ENCODE results near the gene SLC17A7. TPM values are rescaled to one million over a fixed set of nuclear protein-coding genes. Genes with fewer than 3 reads are reported as not detected.

The SLC17A7 gene
- total and polyA plus RNA-seq, 2 of the 4 experiments (the other 2 are of a cell fraction), result 0.03 TPM; not detected in 1

- CTCF ChIA-PET, result no interaction called here
- Histone ChIP-seq H2AK9ac (replicated peaks; ENCODE audit: low read depth, low read length, poor library complexity) (no peak overlapping the region), H3K4me1 (ENCODE audit: control insufficient read depth, insufficient read depth, low read length) (peaks cover 2% of the 10 kb centered on the region; the same call in 1 of the 2 replicates), H3K9me1 (ENCODE audit: insufficient read depth, low read length) (no peaks in the 10 kb centered on the region), H3K23ac (ENCODE audit: low read depth, low read length) (no peak overlapping the region), H3K56ac (ENCODE audit: extremely low read depth, insufficient read depth, low read length) (no peak overlapping the region), H3K9me3 (ENCODE audit: control insufficient read depth, insufficient read depth, low read length) (peaks cover 2% of the 10 kb centered on the region; the same call in 1 of the 2 replicates), H3K9ac (ENCODE audit: low read depth, low read length) (no peak overlapping the region), H3K14ac (replicated peaks; ENCODE audit: low read depth, low read length) (no peak overlapping the region), H3K18ac (ENCODE audit: low read depth, low read length) (no peak overlapping the region), H3K27ac (ENCODE audit: insufficient read depth, low read length) (no peak overlapping the region), H4K91ac (ENCODE audit: insufficient read depth, low read depth, low read length) (no peak overlapping the region), H2BK5ac (ENCODE audit: low read depth, low read length, poor library complexity, severe bottlenecking) (no peak overlapping the region), H2AFZ (replicated peaks; ENCODE audit: low read length, poor library complexity) (no peak overlapping the region), H2BK120ac (ENCODE audit: low read depth, low read length) (no peak overlapping the region), H4K5ac (ENCODE audit: low read depth, low read length) (no peak overlapping the region), H3K4me3 (ENCODE audit: insufficient read depth, low read depth, low read length) (no peak overlapping the region), H3K79me1 (ENCODE audit: low read depth in 1 of 2, low read length in 2 of 2) (no peaks in the 10 kb centered on the region), H3K36me3 (ENCODE audit: control insufficient read depth, insufficient read depth, low read length) (no peaks in the 10 kb centered on the region), H3K27me3 (ENCODE audit: control insufficient read depth, insufficient read depth, low read length) (peaks cover 94% of the 10 kb centered on the region), H3K4me2 (ENCODE audit: low read depth, low read length) (no peak overlapping the region), H4K8ac (ENCODE audit: low read depth in 2 of 2, low read length in 2 of 2) (no peak overlapping the region), H4K20me1 (ENCODE audit: insufficient read depth, low read length) (no peaks in the 10 kb centered on the region), H2BK20ac (ENCODE audit: low read depth, low read length) (no peak overlapping the region), H2BK15ac (ENCODE audit: low read depth, low read length) (no peak overlapping the region), H2AK5ac (ENCODE audit: low read depth, low read length) (no peak overlapping the region), H3K4ac (ENCODE audit: low read depth, low read length) (no peak overlapping the region)
- dilution Hi-C loops (cut with HindIII; ENCODE audit: low sequenced_read_pairs, unreplicated experiment), result no loop called here
- no peak for ATAC-seq (ENCODE audit: low read depth)
- DNase-seq, result no peak
- BruUV-seq (replicated peaks), result no TSS peak
- no CpG with 5 or more reads among the region's 3 CpGs for WGBS, 2 experiments (ENCODE audit: extremely low coverage in 2 of 2, insufficient read length in 1 of 2)
- in situ Hi-C loops (cut with MboI; ENCODE audit: low sequenced_read_pairs), result no loop called here
- TF ChIP-seq MAFK (IDR thresholded peaks at IDR 0.05; ENCODE audit: low read depth, low read length) (no peak), MXI1 (IDR thresholded peaks at IDR 0.05; ENCODE audit: borderline replicate concordance, low read depth, low read length) (no peak), NFE2L2 (IDR thresholded peaks at IDR 0.05; ENCODE audit: low read depth, low read length) (no peak), POLR2A (IDR thresholded peaks at IDR 0.05; ENCODE audit: low read depth, low read length) (no peak), RAD21 (IDR thresholded peaks at IDR 0.05; ENCODE audit: low read length) (no peak), CTCF (conservative IDR thresholded peaks at IDR 0.05; ENCODE audit: low read depth, low read length) (no peak), FOS (IDR thresholded peaks at IDR 0.05; ENCODE audit: low read depth, low read length) (no peak), SMC3 (IDR thresholded peaks at IDR 0.05; ENCODE audit: low read depth, low read length) (no peak), BHLHE40 (IDR thresholded peaks at IDR 0.05; ENCODE audit: low read depth, low read length) (no peak)
- TF ChIP-seq, protein P1, sequence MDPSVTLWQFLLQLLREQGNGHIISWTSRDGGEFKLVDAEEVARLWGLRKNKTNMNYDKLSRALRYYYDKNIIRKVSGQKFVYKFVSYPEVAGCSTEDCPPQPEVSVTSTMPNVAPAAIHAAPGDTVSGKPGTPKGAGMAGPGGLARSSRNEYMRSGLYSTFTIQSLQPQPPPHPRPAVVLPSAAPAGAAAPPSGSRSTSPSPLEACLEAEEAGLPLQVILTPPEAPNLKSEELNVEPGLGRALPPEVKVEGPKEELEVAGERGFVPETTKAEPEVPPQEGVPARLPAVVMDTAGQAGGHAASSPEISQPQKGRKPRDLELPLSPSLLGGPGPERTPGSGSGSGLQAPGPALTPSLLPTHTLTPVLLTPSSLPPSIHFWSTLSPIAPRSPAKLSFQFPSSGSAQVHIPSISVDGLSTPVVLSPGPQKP (IDR thresholded peaks at IDR 0.05; ENCODE audit: borderline replicate concordance, low read depth, low read length), result no peak
- TF ChIP-seq, protein P2, sequence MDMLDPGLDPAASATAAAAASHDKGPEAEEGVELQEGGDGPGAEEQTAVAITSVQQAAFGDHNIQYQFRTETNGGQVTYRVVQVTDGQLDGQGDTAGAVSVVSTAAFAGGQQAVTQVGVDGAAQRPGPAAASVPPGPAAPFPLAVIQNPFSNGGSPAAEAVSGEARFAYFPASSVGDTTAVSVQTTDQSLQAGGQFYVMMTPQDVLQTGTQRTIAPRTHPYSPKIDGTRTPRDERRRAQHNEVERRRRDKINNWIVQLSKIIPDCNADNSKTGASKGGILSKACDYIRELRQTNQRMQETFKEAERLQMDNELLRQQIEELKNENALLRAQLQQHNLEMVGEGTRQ (IDR thresholded peaks at IDR 0.05; ENCODE audit: low read depth, low read length), result no peak
- POLR2A ChIA-PET (ENCODE audit: unreplicated experiment), result no interaction called here
- intact Hi-C loops (cut with micrococcal nuclease), result no loop called here
These were observed 19.5 kb downstream of the SLC17A7 start for GRCh38 chr19:49421878-49422202.

Data from IMR-90 (cell line).